ENCODE data around the gene ICA1. TPM values are rescaled to one million over a fixed set of nuclear protein-coding genes. Genes with fewer than 3 reads are reported as not detected.

ICA1 gene
- polyA plus RNA-seq, 3 donors, result 3.2 to 7.0 (median 4.2) TPM

GRCh38 chr7:8254667-8255066, 7.3 kb downstream of the ICA1 start:
- no peaks in the 10 kb centered on the region for H3K79me2 ChIP-seq (ENCODE audit: insufficient read depth, low read length)
- no peak overlapping the region for H3K27ac ChIP-seq (ENCODE audit: low read depth in 1 of 2, low read length in 2 of 2)
- H3K4me2 ChIP-seq (replicated peaks; ENCODE audit: extremely low read depth, low read length, poor library complexity, severe bottlenecking), result no peak overlapping the region
- H2AFZ ChIP-seq (ENCODE audit: insufficient read depth, low read depth, low read length, poor library complexity, severe bottlenecking), result no peak overlapping the region
- no peak for TF ChIP-seq CTCF (IDR thresholded peaks at IDR 0.05)
- WGBS (ENCODE audit: insufficient coverage), result 94% methylated on average over 3 of the region's 3 CpGs
- H3K36me3 Mint-ChIP-seq, result no peaks in the 10 kb centered on the region
- DNase-seq, result no peak
- H3K4me3 ChIP-seq (replicated peaks in 1 of 3; ENCODE audit: low read depth in 2 of 3, low read length in 3 of 3), result no peak overlapping the region
- H3K4me1 ChIP-seq (ENCODE audit: control insufficient read depth in 1 of 2, insufficient read depth in 2 of 2, low read length in 2 of 2), result peaks cover 0 to 2% of the 10 kb centered on the region in 2 donors
- H3K4me3 Mint-ChIP-seq, result no peak overlapping the region
- H3K27me3 ChIP-seq (ENCODE audit: control insufficient read depth in 2 of 2, insufficient read depth in 2 of 2, low read length in 2 of 2), result no peaks in the 10 kb centered on the region
- intact Hi-C loops (cut with micrococcal nuclease), result no loop called here
- H3K4me1 Mint-ChIP-seq, result peaks cover 6% of the 10 kb centered on the region
- H3K9me3 ChIP-seq (replicated peaks in 1 of 2; ENCODE audit: control insufficient read depth in 1 of 2, insufficient read depth in 1 of 2, low read length in 2 of 2), result no peaks in the 10 kb centered on the region
- no peaks in the 10 kb centered on the region for H3K27me3 Mint-ChIP-seq (ENCODE audit: low read depth in 3 of 3)
- H3K27ac Mint-ChIP-seq, result no peak overlapping the region
- no peaks in the 10 kb centered on the region for H3K36me3 ChIP-seq (replicated peaks in 1 of 2; ENCODE audit: control insufficient read depth in 1 of 2, insufficient read depth in 2 of 2, low read length in 2 of 2)
- H4K20me1 ChIP-seq (ENCODE audit: insufficient read depth, low read length), result no peaks in the 10 kb centered on the region
- H3K9ac ChIP-seq (ENCODE audit: insufficient read depth, low read length, poor library complexity, severe bottlenecking), result no peak overlapping the region
- no peaks in the 10 kb centered on the region for H3K9me3 Mint-ChIP-seq

GRCh38 chr7:8254215-8254614, 7.8 kb downstream of the ICA1 start:
- Histone ChIP-seq H4K20me1 (ENCODE audit: insufficient read depth, low read length) (no peaks in the 10 kb centered on the region), H3K4me2 (replicated peaks; ENCODE audit: extremely low read depth, low read length, poor library complexity, severe bottlenecking) (no peak overlapping the region), H3K27ac (ENCODE audit: low read depth in 1 of 2, low read length in 2 of 2) (no peak overlapping the region), H3K4me1 (ENCODE audit: control insufficient read depth in 1 of 2, insufficient read depth in 2 of 2, low read length in 2 of 2) (peaks cover 3 to 6% of the 10 kb centered on the region in 2 donors), H3K36me3 (replicated peaks in 1 of 2; ENCODE audit: control insufficient read depth in 1 of 2, insufficient read depth in 2 of 2, low read length in 2 of 2) (no peaks in the 10 kb centered on the region), H3K9me3 (replicated peaks in 1 of 2; ENCODE audit: control insufficient read depth in 1 of 2, insufficient read depth in 1 of 2, low read length in 2 of 2) (no peaks in the 10 kb centered on the region), H3K9ac (ENCODE audit: insufficient read depth, low read length, poor library complexity, severe bottlenecking) (no peak overlapping the region), H2AFZ (ENCODE audit: insufficient read depth, low read depth, low read length, poor library complexity, severe bottlenecking) (no peak overlapping the region), H3K4me3 (replicated peaks in 1 of 3; ENCODE audit: low read depth in 2 of 3, low read length in 3 of 3) (no peak overlapping the region), H3K79me2 (ENCODE audit: insufficient read depth, low read length) (no peaks in the 10 kb centered on the region), H3K27me3 (ENCODE audit: control insufficient read depth in 2 of 2, insufficient read depth in 2 of 2, low read length in 2 of 2) (no peaks in the 10 kb centered on the region)
- WGBS (ENCODE audit: insufficient coverage), result 83% methylated on average over 1 of the region's 3 CpGs
- no peak for TF ChIP-seq CTCF (IDR thresholded peaks at IDR 0.05)
- Mint-ChIP-seq H3K9me3 (no peaks in the 10 kb centered on the region), H3K36me3 (no peaks in the 10 kb centered on the region), H3K27me3 (ENCODE audit: low read depth in 3 of 3) (no peaks in the 10 kb centered on the region), H3K4me1 (peaks cover 11% of the 10 kb centered on the region), H3K4me3 (no peak overlapping the region), H3K27ac (no peak overlapping the region)
- no peak for DNase-seq
- intact Hi-C loops (cut with micrococcal nuclease), result no loop called here
